Measurements from ENCODE around the gene CYP19A1. TPM values are rescaled to one million over a fixed set of nuclear protein-coding genes. Genes with fewer than 3 reads are reported as not detected.

The CYP19A1 gene
- total and polyA plus RNA-seq, 2 experiments from 2014 or later = 0.69 to 2.6 TPM

DNA sequence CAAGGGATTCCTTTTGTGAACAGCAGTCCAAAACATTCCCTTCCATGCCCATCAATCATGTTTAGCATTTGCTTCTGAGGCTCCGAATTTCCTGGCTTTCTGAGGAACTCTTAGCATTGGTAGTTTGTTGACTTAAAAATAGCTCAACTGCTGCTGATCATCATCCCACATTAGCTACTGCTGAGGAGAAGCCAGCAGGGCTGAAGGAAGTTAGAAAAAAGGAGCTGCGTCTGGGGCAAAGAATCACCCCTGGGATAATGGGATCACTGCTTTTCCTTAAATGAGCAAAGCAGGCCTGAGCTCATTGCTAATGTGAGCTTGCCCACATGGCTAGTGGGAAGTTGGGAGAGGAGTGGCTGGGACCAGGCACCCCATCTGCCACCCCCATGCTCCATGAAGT, 39.8 kb downstream of the CYP19A1 start:
- H3K4me3 ChIP-seq = no peak overlapping the region
- H3K9me3 ChIP-seq (ENCODE audit: low read depth) = no peaks in the 10 kb centered on the region
- no peak overlapping the region for H3K27ac ChIP-seq
- no peaks in the 10 kb centered on the region for H3K27me3 ChIP-seq
- TF ChIP-seq, protein P1, sequence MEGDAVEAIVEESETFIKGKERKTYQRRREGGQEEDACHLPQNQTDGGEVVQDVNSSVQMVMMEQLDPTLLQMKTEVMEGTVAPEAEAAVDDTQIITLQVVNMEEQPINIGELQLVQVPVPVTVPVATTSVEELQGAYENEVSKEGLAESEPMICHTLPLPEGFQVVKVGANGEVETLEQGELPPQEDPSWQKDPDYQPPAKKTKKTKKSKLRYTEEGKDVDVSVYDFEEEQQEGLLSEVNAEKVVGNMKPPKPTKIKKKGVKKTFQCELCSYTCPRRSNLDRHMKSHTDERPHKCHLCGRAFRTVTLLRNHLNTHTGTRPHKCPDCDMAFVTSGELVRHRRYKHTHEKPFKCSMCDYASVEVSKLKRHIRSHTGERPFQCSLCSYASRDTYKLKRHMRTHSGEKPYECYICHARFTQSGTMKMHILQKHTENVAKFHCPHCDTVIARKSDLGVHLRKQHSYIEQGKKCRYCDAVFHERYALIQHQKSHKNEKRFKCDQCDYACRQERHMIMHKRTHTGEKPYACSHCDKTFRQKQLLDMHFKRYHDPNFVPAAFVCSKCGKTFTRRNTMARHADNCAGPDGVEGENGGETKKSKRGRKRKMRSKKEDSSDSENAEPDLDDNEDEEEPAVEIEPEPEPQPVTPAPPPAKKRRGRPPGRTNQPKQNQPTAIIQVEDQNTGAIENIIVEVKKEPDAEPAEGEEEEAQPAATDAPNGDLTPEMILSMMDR (IDR thresholded peaks at IDR 0.05; ENCODE audit: low read depth, low read length) = no peak
- H3K36me3 ChIP-seq = no peaks in the 10 kb centered on the region
- DNase-seq (ENCODE audit: low read depth in 1 of 2, low spot score in 1 of 2) = no peak
- peaks cover 18% of the 10 kb centered on the region for H3K4me1 ChIP-seq (ENCODE audit: low read depth)

DNA sequence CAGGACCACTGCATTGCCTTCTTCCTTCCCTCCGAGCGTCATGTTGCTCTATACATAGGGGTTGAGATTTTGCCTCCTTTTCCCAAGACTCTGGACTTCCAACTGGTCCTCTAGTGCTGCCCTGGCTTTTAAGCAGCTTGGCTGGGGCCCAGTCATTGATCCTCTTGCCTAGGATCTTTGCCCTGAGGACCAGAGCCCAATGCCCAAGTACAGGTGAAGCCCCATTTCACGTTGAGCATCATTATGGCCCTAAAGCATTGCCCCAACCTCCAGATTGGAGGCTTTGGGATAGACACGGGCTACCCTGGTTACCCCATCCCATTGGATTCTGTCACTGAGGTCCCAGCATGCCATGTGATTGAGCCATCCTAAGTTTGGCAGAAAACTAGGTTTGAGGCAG, 47.7 kb downstream of the CYP19A1 start:
- no peaks in the 10 kb centered on the region for H3K36me3 ChIP-seq
- TF ChIP-seq, protein P1 (IDR thresholded peaks at IDR 0.05; ENCODE audit: low read depth, low read length) = no peak
- no peak for DNase-seq (ENCODE audit: low read depth in 1 of 2, low spot score in 1 of 2)
- H3K4me3 ChIP-seq = no peak overlapping the region
- peaks cover 8% of the 10 kb centered on the region for H3K4me1 ChIP-seq (ENCODE audit: low read depth)
- no peaks in the 10 kb centered on the region for H3K27me3 ChIP-seq
- no peaks in the 10 kb centered on the region for H3K9me3 ChIP-seq (ENCODE audit: low read depth)
- H3K27ac ChIP-seq = no peak overlapping the region

DNA sequence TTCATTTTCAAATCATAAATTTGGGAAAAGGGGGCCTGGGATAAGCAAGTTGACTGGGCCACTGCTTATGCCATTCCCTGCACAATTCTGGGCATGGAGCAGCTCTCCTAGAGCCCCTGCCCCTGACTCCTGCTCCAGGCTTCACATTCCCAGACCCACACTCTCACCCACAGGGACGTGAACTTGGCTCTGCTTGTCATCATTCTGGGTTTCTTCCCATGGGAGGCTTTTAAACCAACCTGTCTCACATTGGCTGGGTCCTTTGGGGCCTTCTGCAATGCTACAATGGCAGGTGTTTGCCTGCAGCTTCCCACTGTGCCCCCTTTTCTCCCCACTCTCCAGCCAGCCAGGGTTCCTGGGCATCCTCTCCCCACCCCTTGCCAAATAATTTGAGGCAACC, 49.1 kb downstream of the CYP19A1 start:
- Histone ChIP-seq H3K36me3 (no peaks in the 10 kb centered on the region), H3K9me3 (ENCODE audit: low read depth) (no peaks in the 10 kb centered on the region), H3K4me3 (no peak overlapping the region), H3K27me3 (no peaks in the 10 kb centered on the region), H3K4me1 (ENCODE audit: low read depth) (peaks cover 8% of the 10 kb centered on the region), H3K27ac (no peak overlapping the region)
- TF ChIP-seq, protein P1 (IDR thresholded peaks at IDR 0.05; ENCODE audit: low read depth, low read length) = no peak
- no peak for DNase-seq (ENCODE audit: low read depth in 1 of 2, low spot score in 1 of 2)

DNA sequence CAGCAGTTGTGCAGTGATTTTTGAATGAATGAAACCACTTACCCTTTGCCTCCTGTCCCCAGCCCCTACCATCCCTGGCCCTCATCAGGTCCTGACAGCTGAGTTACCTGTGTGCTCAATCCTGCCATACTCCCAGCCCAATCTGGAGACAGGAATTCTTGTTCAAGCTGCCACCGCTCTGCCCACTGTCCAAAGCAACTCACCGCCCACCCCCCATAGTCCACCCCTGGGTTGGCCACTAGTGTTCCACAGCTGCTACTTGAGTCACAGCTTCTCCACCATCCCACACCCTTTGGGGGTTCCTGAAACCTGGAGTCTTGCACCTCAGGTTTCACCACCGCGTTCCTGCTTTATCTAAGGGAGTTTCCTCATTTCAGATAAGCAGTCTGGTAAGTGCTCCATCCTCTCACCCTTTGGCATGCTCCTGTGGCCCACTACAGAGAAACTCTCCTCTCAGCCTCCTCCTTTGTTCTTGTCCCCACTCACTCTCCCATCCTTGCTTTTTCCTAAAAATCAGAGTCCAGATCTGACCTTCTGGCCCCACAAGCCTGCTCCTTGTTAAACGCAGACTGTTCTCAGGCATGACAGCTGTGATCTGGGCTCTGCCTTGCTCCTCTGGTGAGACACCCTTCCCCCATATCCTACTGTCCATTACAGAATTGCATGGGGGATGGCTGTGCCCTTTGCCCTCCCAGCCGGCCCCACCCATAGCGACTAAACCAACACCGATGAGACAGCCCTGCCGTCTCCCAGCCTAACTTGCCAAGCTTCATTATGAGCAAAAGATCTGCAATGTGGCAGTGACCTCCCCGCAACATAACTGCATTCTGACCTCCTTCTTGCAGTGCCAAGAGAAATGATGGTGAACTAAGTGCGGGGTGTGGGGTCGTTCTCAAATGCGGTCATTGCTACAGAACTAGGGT, 50.0 kb downstream of the CYP19A1 start:
- Histone ChIP-seq H3K9me3 (ENCODE audit: low read depth) (no peaks in the 10 kb centered on the region), H3K4me3 (no peak overlapping the region), H3K27ac (no peak overlapping the region), H3K27me3 (no peaks in the 10 kb centered on the region), H3K4me1 (ENCODE audit: low read depth) (peaks cover 8% of the 10 kb centered on the region), H3K36me3 (no peaks in the 10 kb centered on the region)
- DNase-seq (ENCODE audit: low read depth in 1 of 2, low spot score in 1 of 2) = peak in 1 of 2 donors; percentile 51
- TF ChIP-seq, protein P1 (IDR thresholded peaks at IDR 0.05; ENCODE audit: low read depth, low read length) = no peak

DNA sequence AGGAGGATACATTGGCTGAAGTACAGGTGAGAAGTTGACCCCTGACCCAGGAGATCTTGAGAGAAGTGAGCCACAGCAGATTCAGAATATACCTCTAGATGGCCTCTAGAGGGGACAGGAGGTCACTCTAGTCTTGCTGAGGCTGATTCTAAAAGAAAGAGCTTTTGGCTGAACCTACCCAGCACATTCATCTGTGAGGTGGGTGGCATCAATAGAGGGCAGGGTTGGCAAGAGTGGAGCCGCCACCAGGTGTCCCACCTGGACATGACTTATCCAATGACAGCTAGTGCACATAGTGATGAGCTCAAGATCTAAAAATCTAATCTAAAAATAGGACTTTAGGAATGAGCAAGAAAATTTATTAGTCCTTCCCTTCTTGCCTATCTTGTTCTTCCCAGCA, 51.6 kb downstream of the CYP19A1 start:
- H3K4me1 ChIP-seq (ENCODE audit: low read depth) = peaks cover 15% of the 10 kb centered on the region
- no peak for DNase-seq (ENCODE audit: low read depth in 1 of 2, low spot score in 1 of 2)
- no peaks in the 10 kb centered on the region for H3K27me3 ChIP-seq
- H3K4me3 ChIP-seq = no peak overlapping the region
- no peak overlapping the region for H3K27ac ChIP-seq
- H3K9me3 ChIP-seq (ENCODE audit: low read depth) = no peaks in the 10 kb centered on the region
- no peaks in the 10 kb centered on the region for H3K36me3 ChIP-seq
- TF ChIP-seq, protein P1 (IDR thresholded peaks at IDR 0.05; ENCODE audit: low read depth, low read length) = no peak

Data from cardiac muscle cell (in vitro differentiated cells and primary cell).